ENCODE data around the gene C1orf94.

C1orf94 gene

GRCh38 chr1:34163792-34164731 is 12.6 kb upstream of the C1orf94 start:
- H3K4me3 ChIP-seq (ENCODE audit: insufficient read depth, low read length, poor library complexity, severe bottlenecking) = no peak overlapping the region
- H3K9me3 ChIP-seq (ENCODE audit: insufficient read depth, low read length) = no peaks in the 10 kb centered on the region
- H3K27ac ChIP-seq (ENCODE audit: low read depth, low read length) = no peak overlapping the region
- H3K36me3 ChIP-seq (ENCODE audit: low read length) = no peaks in the 10 kb centered on the region
- H3K9ac ChIP-seq (ENCODE audit: low read length) = no peak overlapping the region
- H3K27me3 ChIP-seq (ENCODE audit: low read length) = no peaks in the 10 kb centered on the region
- H2AFZ ChIP-seq (ENCODE audit: low read depth, low read length, severe bottlenecking) = no peak overlapping the region
- no peaks in the 10 kb centered on the region for H3K79me2 ChIP-seq (ENCODE audit: insufficient read depth, low read length)
- no peak overlapping the region for H3K4me2 ChIP-seq (ENCODE audit: low read depth, low read length, poor library complexity, severe bottlenecking)
- H3K9me2 ChIP-seq (replicated peaks; ENCODE audit: insufficient read depth, low read length) = no peaks in the 10 kb centered on the region
- TF ChIP-seq EZH2phosphoT487 (conservative IDR thresholded peaks at IDR 0.05; ENCODE audit: low read length) (no peak), CTCF (IDR thresholded peaks at IDR 0.05; ENCODE audit: insufficient read depth, low read length, poor library complexity, severe bottlenecking) (no peak)
- H3F3A ChIP-seq (ENCODE audit: insufficient read depth) = no peaks in the 10 kb centered on the region
- no peaks in the 10 kb centered on the region for H4K20me1 ChIP-seq (ENCODE audit: low read depth, low read length)

- H3K9me3 ChIP-seq (ENCODE audit: insufficient read depth, low read length) = no peaks in the 10 kb centered on the region
- H3K4me3 ChIP-seq (ENCODE audit: insufficient read depth, low read length, poor library complexity, severe bottlenecking) = no peak within 1 kb of the TSS
- H3K27me3 ChIP-seq (ENCODE audit: low read length) = no peaks in the 10 kb centered on the region
- H3K9me2 ChIP-seq (replicated peaks; ENCODE audit: insufficient read depth, low read length) = no peaks in the 10 kb centered on the region
- H3K79me2 ChIP-seq (ENCODE audit: insufficient read depth, low read length) = no peaks in the 10 kb centered on the region
- H3K27ac ChIP-seq (ENCODE audit: low read depth, low read length) = no peak within 1 kb of the TSS
- no peak within 1 kb of the TSS for H2AFZ ChIP-seq (ENCODE audit: low read depth, low read length, severe bottlenecking)
- no peaks in the 10 kb centered on the region for H3F3A ChIP-seq (ENCODE audit: insufficient read depth)
- H3K4me2 ChIP-seq (ENCODE audit: low read depth, low read length, poor library complexity, severe bottlenecking) = no peak within 1 kb of the TSS
- H3K9ac ChIP-seq (ENCODE audit: low read length) = no peak within 1 kb of the TSS
- H3K36me3 ChIP-seq (ENCODE audit: low read length) = no peaks in the 10 kb centered on the region
- TF ChIP-seq CTCF (IDR thresholded peaks at IDR 0.05; ENCODE audit: insufficient read depth, low read length, poor library complexity, severe bottlenecking) (no peak), EZH2phosphoT487 (conservative IDR thresholded peaks at IDR 0.05; ENCODE audit: low read length) (no peak)
- H4K20me1 ChIP-seq (ENCODE audit: low read depth, low read length) = no peaks in the 10 kb centered on the region
Observed at GRCh38 chr1:34164771-34165391, 11.8 kb upstream of the C1orf94 start, which contains the start of gene CSMD2. CSMD2 (minus strand) TSS chr1:34165230; CDS start chr1:34165097, 133 bp downstream.

GRCh38 chr1:34165422-34165921 is 11.2 kb upstream of the C1orf94 start:
- no peak overlapping the region for H3K9ac ChIP-seq (ENCODE audit: low read length)
- no peak overlapping the region for H3K4me3 ChIP-seq (ENCODE audit: insufficient read depth, low read length, poor library complexity, severe bottlenecking)
- H3K27me3 ChIP-seq (ENCODE audit: low read length) = no peaks in the 10 kb centered on the region
- H3K27ac ChIP-seq (ENCODE audit: low read depth, low read length) = no peak overlapping the region
- H3K79me2 ChIP-seq (ENCODE audit: insufficient read depth, low read length) = no peaks in the 10 kb centered on the region
- no peaks in the 10 kb centered on the region for H4K20me1 ChIP-seq (ENCODE audit: low read depth, low read length)
- H3F3A ChIP-seq (ENCODE audit: insufficient read depth) = no peaks in the 10 kb centered on the region
- H3K9me3 ChIP-seq (ENCODE audit: insufficient read depth, low read length) = no peaks in the 10 kb centered on the region
- no peak overlapping the region for H3K4me2 ChIP-seq (ENCODE audit: low read depth, low read length, poor library complexity, severe bottlenecking)
- TF ChIP-seq CTCF (IDR thresholded peaks at IDR 0.05; ENCODE audit: insufficient read depth, low read length, poor library complexity, severe bottlenecking) (no peak), EZH2phosphoT487 (conservative IDR thresholded peaks at IDR 0.05; ENCODE audit: low read length) (no peak)
- H3K9me2 ChIP-seq (replicated peaks; ENCODE audit: insufficient read depth, low read length) = no peaks in the 10 kb centered on the region
- no peak overlapping the region for H2AFZ ChIP-seq (ENCODE audit: low read depth, low read length, severe bottlenecking)
- no peaks in the 10 kb centered on the region for H3K36me3 ChIP-seq (ENCODE audit: low read length)
